Measurements from ENCODE around the gene MFRP. TPM values are rescaled to one million over a fixed set of nuclear protein-coding genes. Genes with fewer than 3 reads are reported as not detected.
"Not testable (repeated sequence)": the region's sequence is repeated elsewhere in the genome, so short reads cannot be mapped to it uniquely, and the experiment has no call there.

Gene MFRP
- total RNA-seq (1 to 10 TPM in 1 of 2 donors, not detected in 1; 3.9 TPM), polyA plus RNA-seq (ENCODE audit: insufficient read length in 2 of 2) (under 1 TPM; 0.09 to 0.22 TPM)
- long read RNA-seq, donor 1, result 0 reads
- long read RNA-seq, donor 2, result 0 reads
- long read RNA-seq, donor 3, result 0 reads
- long read RNA-seq, donor 4, result 0 reads

DNA sequence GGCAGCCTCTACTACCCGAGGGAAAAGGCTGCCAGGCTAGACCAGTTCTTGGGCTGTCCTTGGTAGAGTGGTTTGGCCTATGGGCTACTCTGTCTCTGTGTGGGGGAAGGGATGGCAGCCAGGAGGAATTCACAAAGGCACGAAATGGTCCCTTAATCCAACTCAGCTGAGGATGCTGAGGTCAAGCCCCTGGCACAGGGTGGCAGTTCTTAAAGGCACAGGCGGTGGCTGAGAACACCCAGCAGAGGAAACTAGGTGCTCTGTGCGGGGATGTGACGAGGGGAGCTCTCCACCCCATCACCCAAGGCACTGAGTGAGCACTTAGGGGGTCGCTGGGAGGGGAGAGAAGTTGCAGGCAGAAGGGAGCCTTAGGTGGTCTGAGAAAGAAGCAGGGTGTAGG, at the start of gene MFRP:
Gene MFRP, minus strand, starts transcription at position 101 of the 400 bp plus-strand sequence. CDS start 192 bp downstream, outside the sequence.
- Histone ChIP-seq H3K4me1 (ENCODE audit: control insufficient read depth, insufficient read depth, low read length) (peaks cover 8% of the 10 kb centered on the region), H3K36me3 (ENCODE audit: control insufficient read depth, insufficient read depth, low read length) (no peaks in the 10 kb centered on the region), H3K27ac (ENCODE audit: low read depth, low read length) (no peak within 1 kb of the TSS), H3K27me3 (ENCODE audit: control insufficient read depth, insufficient read depth, low read length) (no peaks in the 10 kb centered on the region), H3K4me3 (ENCODE audit: low read depth, low read length) (no peak within 1 kb of the TSS), H3K9me3 (ENCODE audit: control insufficient read depth, insufficient read depth, low read length) (no peaks in the 10 kb centered on the region)
- DNase-seq (ENCODE audit: low read depth in 4 of 6, low spot score in 6 of 6), result peak in 1 of 6 donors; percentile 0
- WGBS (ENCODE audit: insufficient coverage), result 78% methylated on average over 3 of the region's 6 CpGs

GRCh38 chr11:119391275-119391674, 44.8 kb upstream of the MFRP start:
- 90% methylated on average over 3 of the region's 7 CpGs for WGBS (ENCODE audit: insufficient coverage)

GRCh38 chr11:119389611-119390254, 43.2 kb upstream of the MFRP start:
- Histone ChIP-seq H3K4me1 (ENCODE audit: control insufficient read depth, insufficient read depth, low read length) (no peaks in the 10 kb centered on the region), H3K4me3 (ENCODE audit: low read depth, low read length) (no peak overlapping the region), H3K9me3 (ENCODE audit: control insufficient read depth, insufficient read depth, low read length) (no peaks in the 10 kb centered on the region), H3K27me3 (ENCODE audit: control insufficient read depth, insufficient read depth, low read length) (no peaks in the 10 kb centered on the region), H3K27ac (ENCODE audit: low read depth, low read length) (no peak overlapping the region), H3K36me3 (ENCODE audit: control insufficient read depth, insufficient read depth, low read length) (no peaks in the 10 kb centered on the region)
- no peak for DNase-seq (ENCODE audit: low read depth in 4 of 6, low spot score in 6 of 6)
- 86% methylated on average over 3 of the region's 5 CpGs for WGBS (ENCODE audit: insufficient coverage)

More at GRCh38 chr11:119391275-119391674, 44.8 kb upstream of the MFRP start:
- H3K9me3 ChIP-seq (ENCODE audit: control insufficient read depth, insufficient read depth, low read length), result no peaks in the 10 kb centered on the region
- no peaks in the 10 kb centered on the region for H3K36me3 ChIP-seq (ENCODE audit: control insufficient read depth, insufficient read depth, low read length)
- no peaks in the 10 kb centered on the region for H3K27me3 ChIP-seq (ENCODE audit: control insufficient read depth, insufficient read depth, low read length)
- no peak overlapping the region for H3K4me3 ChIP-seq (ENCODE audit: low read depth, low read length)
- no peaks in the 10 kb centered on the region for H3K4me1 ChIP-seq (ENCODE audit: control insufficient read depth, insufficient read depth, low read length)
- no peak overlapping the region for H3K27ac ChIP-seq (ENCODE audit: low read depth, low read length)
- DNase-seq (ENCODE audit: low read depth in 4 of 6, low spot score in 6 of 6), result no peak

GRCh38 chr11:119388103-119388502, 41.6 kb upstream of the MFRP start:
- Histone ChIP-seq H3K27ac (ENCODE audit: low read depth, low read length) (no peak overlapping the region), H3K4me3 (ENCODE audit: low read depth, low read length) (no peak overlapping the region), H3K27me3 (ENCODE audit: control insufficient read depth, insufficient read depth, low read length) (no peaks in the 10 kb centered on the region), H3K36me3 (ENCODE audit: control insufficient read depth, insufficient read depth, low read length) (no peaks in the 10 kb centered on the region), H3K4me1 (ENCODE audit: control insufficient read depth, insufficient read depth, low read length) (no peaks in the 10 kb centered on the region), H3K9me3 (ENCODE audit: control insufficient read depth, insufficient read depth, low read length) (no peaks in the 10 kb centered on the region)
- WGBS (ENCODE audit: insufficient coverage), result 90% methylated on average over 5 of the region's 7 CpGs
- no peak for DNase-seq (ENCODE audit: low read depth in 4 of 6, low spot score in 6 of 6)

DNA sequence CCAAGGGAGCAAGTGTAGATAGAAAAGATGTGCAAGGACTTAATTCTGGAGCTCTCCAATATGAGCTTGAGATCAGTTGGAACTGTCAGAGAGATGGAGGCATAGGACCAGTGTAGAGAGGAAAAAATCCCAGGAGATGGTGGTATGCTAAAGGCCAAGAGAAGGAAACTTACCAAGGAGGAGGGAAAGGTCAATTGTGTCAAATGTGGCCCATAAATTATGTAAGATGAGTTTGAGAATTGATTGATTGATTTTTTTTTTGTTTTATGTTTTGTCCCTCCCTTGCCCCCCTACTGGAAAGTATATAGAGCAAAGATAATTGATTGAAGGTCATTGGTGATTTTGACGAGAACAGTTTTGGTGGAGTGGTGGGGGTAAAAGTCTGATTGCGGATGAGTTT, 37.8 kb upstream of the MFRP start:
- Histone ChIP-seq H3K27me3 (ENCODE audit: control insufficient read depth, insufficient read depth, low read length) (no peaks in the 10 kb centered on the region), H3K36me3 (ENCODE audit: control insufficient read depth, insufficient read depth, low read length) (no peaks in the 10 kb centered on the region), H3K4me1 (ENCODE audit: control insufficient read depth, insufficient read depth, low read length) (peaks cover 22% of the 10 kb centered on the region), H3K27ac (ENCODE audit: low read depth, low read length) (no peak overlapping the region), H3K9me3 (ENCODE audit: control insufficient read depth, insufficient read depth, low read length) (no peaks in the 10 kb centered on the region), H3K4me3 (ENCODE audit: low read depth, low read length) (no peak overlapping the region)
- WGBS (ENCODE audit: insufficient coverage), result 82% methylated on average over 2 of the region's 2 CpGs
- DNase-seq (ENCODE audit: low read depth in 4 of 6, low spot score in 6 of 6), result no peak

DNA sequence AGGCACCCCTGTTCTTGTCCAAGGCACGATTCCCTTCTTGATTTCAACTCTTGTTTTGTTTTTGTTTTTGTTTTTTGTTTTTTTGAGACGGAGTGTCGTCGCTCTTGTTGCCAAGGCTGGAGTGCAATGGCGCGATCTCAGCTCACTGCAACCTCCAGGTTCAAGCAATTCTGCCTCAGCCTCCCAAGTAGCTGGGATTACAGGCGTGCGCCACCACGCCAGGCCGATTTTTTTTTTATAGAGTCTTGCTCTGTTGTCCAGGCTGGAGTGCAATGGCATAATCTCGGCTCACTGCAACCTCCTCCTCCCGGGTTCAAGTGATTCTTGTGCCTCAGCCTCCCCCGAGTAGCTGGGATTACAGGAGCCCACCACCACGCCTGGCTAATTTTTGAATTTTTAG, 36.0 kb upstream of the MFRP start:
- peaks cover 40% of the 10 kb centered on the region for H3K4me1 ChIP-seq (ENCODE audit: control insufficient read depth, insufficient read depth, low read length)
- DNase-seq (ENCODE audit: low read depth in 4 of 6, low spot score in 6 of 6); H3K4me3 ChIP-seq (ENCODE audit: low read depth, low read length); H3K9me3 ChIP-seq (ENCODE audit: control insufficient read depth, insufficient read depth, low read length); H3K36me3 ChIP-seq (ENCODE audit: control insufficient read depth, insufficient read depth, low read length); H3K27me3 ChIP-seq (ENCODE audit: control insufficient read depth, insufficient read depth, low read length); H3K27ac ChIP-seq (ENCODE audit: low read depth, low read length): not testable (repeated sequence)
- WGBS (ENCODE audit: insufficient coverage), result 90% methylated on average over 12 of the region's 14 CpGs

GRCh38 chr11:119382101-119382500, 35.6 kb upstream of the MFRP start:
- Histone ChIP-seq H3K36me3 (ENCODE audit: control insufficient read depth, insufficient read depth, low read length) (no peaks in the 10 kb centered on the region), H3K4me1 (ENCODE audit: control insufficient read depth, insufficient read depth, low read length) (peaks cover 44% of the 10 kb centered on the region), H3K27ac (ENCODE audit: low read depth, low read length) (no peak overlapping the region), H3K27me3 (ENCODE audit: control insufficient read depth, insufficient read depth, low read length) (no peaks in the 10 kb centered on the region), H3K4me3 (ENCODE audit: low read depth, low read length) (peak overlapping the region; percentile 70), H3K9me3 (ENCODE audit: control insufficient read depth, insufficient read depth, low read length) (no peaks in the 10 kb centered on the region)
- DNase-seq (ENCODE audit: low read depth in 4 of 6, low spot score in 6 of 6), result peak in 1 of 6 donors; percentile 3
- 12% methylated on average over 8 of the region's 9 CpGs for WGBS (ENCODE audit: insufficient coverage)

DNA sequence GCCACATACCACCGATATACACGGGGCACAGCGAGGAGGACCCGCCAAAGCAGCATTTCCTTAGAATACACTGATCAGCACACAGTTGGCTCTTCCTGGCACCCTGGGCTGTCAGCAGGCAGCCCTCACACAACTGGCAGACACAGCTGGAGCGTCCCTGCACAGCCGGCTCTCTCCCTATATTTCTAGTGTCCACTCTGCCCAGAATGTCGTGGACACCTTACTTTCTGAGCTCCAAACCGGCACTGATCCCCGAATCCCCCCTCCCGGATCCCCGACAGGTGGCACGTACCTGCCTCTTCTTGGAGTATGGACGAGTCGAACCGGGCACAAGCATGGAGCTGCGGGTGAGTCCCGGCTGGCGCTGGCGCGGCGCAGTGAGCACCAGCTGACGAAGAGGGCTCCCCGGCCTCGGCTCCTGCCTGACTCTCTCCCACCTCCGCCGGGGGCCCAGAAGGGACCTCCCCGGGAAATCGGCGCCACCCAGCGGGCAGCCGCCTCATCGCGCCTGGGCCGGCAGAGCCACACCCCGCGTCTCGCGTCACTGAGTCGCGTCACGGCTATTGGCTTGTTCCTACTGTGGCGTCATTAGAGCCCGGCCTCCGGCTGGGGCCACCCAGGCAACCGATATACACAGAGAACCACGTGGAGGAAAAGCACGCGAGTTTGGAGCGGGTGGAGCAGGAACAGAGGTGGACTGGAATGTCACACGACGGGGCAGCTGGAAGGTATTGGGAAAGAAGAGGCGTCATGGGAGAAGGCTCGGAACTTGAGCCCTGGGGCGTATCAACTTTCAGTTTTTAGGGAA, 34.9 kb upstream of the MFRP start, which contains the start of gene USP2:
Gene USP2, minus strand, starts transcription at position 510 of the 808 bp plus-strand sequence. CDS start 8,210 bp downstream, outside the sequence.
- DNase-seq (ENCODE audit: low read depth in 4 of 6, low spot score in 6 of 6), result peak; percentile 86 to 98 (median 92)
- H3K9me3 ChIP-seq (ENCODE audit: control insufficient read depth, insufficient read depth, low read length), result no peaks in the 10 kb centered on the region
- no peaks in the 10 kb centered on the region for H3K27me3 ChIP-seq (ENCODE audit: control insufficient read depth, insufficient read depth, low read length)
- H3K4me1 ChIP-seq (ENCODE audit: control insufficient read depth, insufficient read depth, low read length), result peaks cover 51% of the 10 kb centered on the region
- peak within 1 kb of the TSS; percentile 80 for H3K27ac ChIP-seq (ENCODE audit: low read depth, low read length)
- no peaks in the 10 kb centered on the region for H3K36me3 ChIP-seq (ENCODE audit: control insufficient read depth, insufficient read depth, low read length)
- WGBS (ENCODE audit: insufficient coverage), result under 1% methylated on average over 50 of the region's 54 CpGs
- H3K4me3 ChIP-seq (ENCODE audit: low read depth, low read length), result peak within 1 kb of the TSS; percentile 70

- Histone ChIP-seq H3K36me3 (ENCODE audit: control insufficient read depth, insufficient read depth, low read length) (no peaks in the 10 kb centered on the region), H3K27ac (ENCODE audit: low read depth, low read length) (peak overlapping the region; percentile 80), H3K4me3 (ENCODE audit: low read depth, low read length) (peak overlapping the region; percentile 70), H3K27me3 (ENCODE audit: control insufficient read depth, insufficient read depth, low read length) (peaks cover 1% of the 10 kb centered on the region), H3K4me1 (ENCODE audit: control insufficient read depth, insufficient read depth, low read length) (peaks cover 57% of the 10 kb centered on the region), H3K9me3 (ENCODE audit: control insufficient read depth, insufficient read depth, low read length) (no peaks in the 10 kb centered on the region)
- peak in 1 of 6 donors; percentile 48 for DNase-seq (ENCODE audit: low read depth in 4 of 6, low spot score in 6 of 6)
- no CpG with 5 or more reads among the region's 10 CpGs for WGBS (ENCODE audit: insufficient coverage)
Measured at GRCh38 chr11:119380827-119381180, 34.3 kb upstream of the MFRP start.
